Activated CD8-positive, alpha-beta T cell treated with anti-CD3 and anti-CD28 coated beads for 36 hours (primary cell): ENCODE results near the gene L3MBTL2. TPM values are rescaled to one million over a fixed set of nuclear protein-coding genes. Genes with fewer than 3 reads are reported as not detected.

Experiments used
- ATAC-seq: fragments of 200-7000 bp; cut with Tn5 transposase; one replicate; pipeline ENCODE4 v1.10.0; 2021; ENCODE audit warnings: mild to moderate bottlenecking, moderate library complexity
- CTCF ChIA-PET: fragments of 350-600 bp; sonication (Branson Sonifier 250); formaldehyde crosslinking; loops from one replicate; lab custom pipeline; 2021; ENCODE audit warnings: antibody characterized with exemption; lab: Charles Lee
- POLR2A ChIA-PET: fragments of 350-600 bp; sonication (Branson Sonifier 250); formaldehyde crosslinking; loops from one replicate; lab custom pipeline; 2021; ENCODE audit warnings: antibody characterized with exemption; lab: Charles Lee
- DNase-seq: peaks from one replicate; pipeline ENCODE4 v3.0.0-alpha.2; 2020
- H3K27ac Mint-ChIP-seq: one replicate; pipeline ENCODE4 v1.8.0; 2021; ENCODE audit warnings: mild to moderate bottlenecking, mixed read lengths
- H3K27me3 Mint-ChIP-seq: one replicate; pipeline ENCODE4 v1.8.0; 2021; ENCODE audit warnings: mixed read lengths
- H3K36me3 Mint-ChIP-seq: one replicate; pipeline ENCODE4 v1.8.0; 2021; ENCODE audit warnings: low read depth, mixed read lengths
- H3K4me1 Mint-ChIP-seq: one replicate; pipeline ENCODE4 v1.8.0; 2021; ENCODE audit warnings: low read depth, mixed read lengths
- H3K4me3 Mint-ChIP-seq: one replicate; pipeline ENCODE4 v1.8.0; 2021; ENCODE audit warnings: mild to moderate bottlenecking, moderate library complexity, mixed read lengths
- H3K9me3 Mint-ChIP-seq: one replicate; pipeline ENCODE4 v1.8.0; 2021; ENCODE audit warnings: mixed read lengths
- intact Hi-C: fragments of 100-400 bp; cut with micrococcal nuclease; formaldehyde crosslinking; loops from one replicate; pipeline ENCODE4 v1.10.0; 2022
- total RNA-seq, 2 experiments: library from RNA; stranded (reverse); gene quantifications; one replicate each; pipeline ENCODE4 v1.2.3, GENCODE V29; 2021
- TF ChIP-seq, protein P1 (sequence below): fragments of 200-600 bp; IDR thresholded peaks from one replicate; pipeline ENCODE4 v1.8.0; 2022; ENCODE audit warnings: antibody characterized with exemption, mild to moderate bottlenecking

Gene L3MBTL2
- total RNA-seq, 2 experiments from 2014 or later: 25.6 to 28.3 TPM

DNA sequence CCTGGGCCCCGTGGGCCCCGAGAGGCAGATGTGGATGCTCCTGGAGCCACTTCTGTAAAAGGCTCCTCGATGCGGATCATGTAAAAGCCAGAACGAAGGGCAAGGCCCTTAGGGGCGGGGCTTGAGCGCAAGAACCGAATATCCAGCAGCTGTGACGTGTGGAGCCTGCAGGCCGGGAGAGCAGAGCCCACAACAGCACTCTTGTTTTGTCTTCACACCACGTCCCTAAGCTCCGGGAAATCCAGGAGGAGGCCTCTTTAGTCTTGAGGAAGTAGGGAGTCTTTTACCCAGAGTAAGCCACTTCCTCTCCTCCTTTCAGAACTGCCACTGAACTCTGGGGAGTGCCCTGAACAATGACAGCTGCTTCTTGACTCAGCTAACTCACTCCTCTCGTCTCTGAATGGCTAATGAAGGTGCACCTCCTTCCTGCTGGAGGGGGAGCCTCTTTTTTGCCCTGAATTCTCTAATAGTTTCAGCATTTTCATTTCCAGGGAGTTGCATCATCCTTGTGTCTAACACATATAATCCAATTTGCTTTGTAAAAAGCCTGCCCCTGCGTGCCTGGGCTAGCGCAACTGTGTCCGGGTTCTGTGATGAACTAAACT lies 12.5 kb downstream of the L3MBTL2 start:
- Mint-ChIP-seq H3K9me3 (no peaks in the 10 kb centered on the region), H3K36me3 (peaks cover 55% of the 10 kb centered on the region), H3K27ac (peak overlapping the region; percentile 84), H3K27me3 (no peaks in the 10 kb centered on the region), H3K4me3 (peak overlapping the region; percentile 51), H3K4me1 (peaks cover 23% of the 10 kb centered on the region)
- ATAC-seq (peak; percentile 99), DNase-seq (peak; percentile 65)
- ChIA-PET POLR2A (interaction anchor here (0.9 to 1.5 kb wide), 7 partner anchors 8 to 66 kb away, joined by 3 to 6 read pairs (median 3); no protein-coding TSS in a partner anchor), CTCF (interaction anchor here (1.0 to 4.0 kb wide), 3 partner anchors 19 to 294 kb away, joined by 3 to 19 read pairs (median 4); no protein-coding TSS in a partner anchor)
- TF ChIP-seq, protein P1, sequence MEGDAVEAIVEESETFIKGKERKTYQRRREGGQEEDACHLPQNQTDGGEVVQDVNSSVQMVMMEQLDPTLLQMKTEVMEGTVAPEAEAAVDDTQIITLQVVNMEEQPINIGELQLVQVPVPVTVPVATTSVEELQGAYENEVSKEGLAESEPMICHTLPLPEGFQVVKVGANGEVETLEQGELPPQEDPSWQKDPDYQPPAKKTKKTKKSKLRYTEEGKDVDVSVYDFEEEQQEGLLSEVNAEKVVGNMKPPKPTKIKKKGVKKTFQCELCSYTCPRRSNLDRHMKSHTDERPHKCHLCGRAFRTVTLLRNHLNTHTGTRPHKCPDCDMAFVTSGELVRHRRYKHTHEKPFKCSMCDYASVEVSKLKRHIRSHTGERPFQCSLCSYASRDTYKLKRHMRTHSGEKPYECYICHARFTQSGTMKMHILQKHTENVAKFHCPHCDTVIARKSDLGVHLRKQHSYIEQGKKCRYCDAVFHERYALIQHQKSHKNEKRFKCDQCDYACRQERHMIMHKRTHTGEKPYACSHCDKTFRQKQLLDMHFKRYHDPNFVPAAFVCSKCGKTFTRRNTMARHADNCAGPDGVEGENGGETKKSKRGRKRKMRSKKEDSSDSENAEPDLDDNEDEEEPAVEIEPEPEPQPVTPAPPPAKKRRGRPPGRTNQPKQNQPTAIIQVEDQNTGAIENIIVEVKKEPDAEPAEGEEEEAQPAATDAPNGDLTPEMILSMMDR: no peak
- intact Hi-C loops: no loop called here

- Mint-ChIP-seq H3K4me3 (no peak overlapping the region), H3K4me1 (peaks cover 4% of the 10 kb centered on the region), H3K27me3 (no peaks in the 10 kb centered on the region), H3K27ac (no peak overlapping the region), H3K36me3 (peaks cover 34% of the 10 kb centered on the region), H3K9me3 (no peaks in the 10 kb centered on the region)
- ATAC-seq (no peak), DNase-seq (no peak)
- intact Hi-C loops: no loop called here
- CTCF ChIA-PET: interaction anchor here (0.8 to 1.0 kb wide), 2 partner anchors 15 to 301 kb away, joined by 3 to 4 read pairs; no protein-coding TSS in a partner anchor
- POLR2A ChIA-PET: interaction anchor here (1.1 to 2.3 kb wide), 3 partner anchors 8 to 16 kb away, joined by 3 to 8 read pairs (median 3); no protein-coding TSS in a partner anchor
- TF ChIP-seq, protein P1: no peak
These were observed 17.9 kb downstream of the L3MBTL2 start for GRCh38 chr22:41222846-41223507.

DNA sequence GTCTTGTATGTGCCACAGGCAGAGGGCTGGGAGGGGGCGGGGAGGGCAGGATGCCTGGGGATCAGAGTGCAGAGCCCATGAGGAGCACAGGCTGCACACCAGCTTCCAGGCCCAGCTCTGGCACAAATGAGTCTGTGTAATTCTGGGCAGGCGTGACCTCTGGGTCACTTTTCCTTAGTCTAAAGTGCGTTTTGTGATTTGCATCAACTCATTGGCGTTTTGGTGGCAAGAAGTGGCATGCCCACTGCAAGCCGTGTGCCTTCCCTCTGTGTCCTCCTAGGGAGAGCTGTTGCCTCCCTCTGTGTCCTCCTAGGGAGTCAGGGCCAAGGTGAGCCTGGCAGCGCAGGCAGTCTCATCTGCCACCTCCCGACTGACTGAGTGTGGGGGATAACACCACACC lies 18.4 kb downstream of the L3MBTL2 start:
- peaks cover 3% of the 10 kb centered on the region for H3K4me1 Mint-ChIP-seq
- TF ChIP-seq, protein P1: no peak
- no peak overlapping the region for H3K27ac Mint-ChIP-seq
- ATAC-seq: no peak
- ChIA-PET CTCF (interaction anchor here (1.0 kb wide), 1 partner anchor 15 kb away, joined by 4 read pairs; no protein-coding TSS in a partner anchor), POLR2A (interaction anchor here (1.1 to 2.3 kb wide), 3 partner anchors 8 to 15 kb away, joined by 3 to 8 read pairs (median 3); no protein-coding TSS in a partner anchor)
- intact Hi-C loops: no loop called here
- H3K4me3 Mint-ChIP-seq: no peak overlapping the region
- DNase-seq: no peak
- peaks cover 35% of the 10 kb centered on the region for H3K36me3 Mint-ChIP-seq
- H3K9me3 Mint-ChIP-seq: no peaks in the 10 kb centered on the region
- no peaks in the 10 kb centered on the region for H3K27me3 Mint-ChIP-seq

DNA sequence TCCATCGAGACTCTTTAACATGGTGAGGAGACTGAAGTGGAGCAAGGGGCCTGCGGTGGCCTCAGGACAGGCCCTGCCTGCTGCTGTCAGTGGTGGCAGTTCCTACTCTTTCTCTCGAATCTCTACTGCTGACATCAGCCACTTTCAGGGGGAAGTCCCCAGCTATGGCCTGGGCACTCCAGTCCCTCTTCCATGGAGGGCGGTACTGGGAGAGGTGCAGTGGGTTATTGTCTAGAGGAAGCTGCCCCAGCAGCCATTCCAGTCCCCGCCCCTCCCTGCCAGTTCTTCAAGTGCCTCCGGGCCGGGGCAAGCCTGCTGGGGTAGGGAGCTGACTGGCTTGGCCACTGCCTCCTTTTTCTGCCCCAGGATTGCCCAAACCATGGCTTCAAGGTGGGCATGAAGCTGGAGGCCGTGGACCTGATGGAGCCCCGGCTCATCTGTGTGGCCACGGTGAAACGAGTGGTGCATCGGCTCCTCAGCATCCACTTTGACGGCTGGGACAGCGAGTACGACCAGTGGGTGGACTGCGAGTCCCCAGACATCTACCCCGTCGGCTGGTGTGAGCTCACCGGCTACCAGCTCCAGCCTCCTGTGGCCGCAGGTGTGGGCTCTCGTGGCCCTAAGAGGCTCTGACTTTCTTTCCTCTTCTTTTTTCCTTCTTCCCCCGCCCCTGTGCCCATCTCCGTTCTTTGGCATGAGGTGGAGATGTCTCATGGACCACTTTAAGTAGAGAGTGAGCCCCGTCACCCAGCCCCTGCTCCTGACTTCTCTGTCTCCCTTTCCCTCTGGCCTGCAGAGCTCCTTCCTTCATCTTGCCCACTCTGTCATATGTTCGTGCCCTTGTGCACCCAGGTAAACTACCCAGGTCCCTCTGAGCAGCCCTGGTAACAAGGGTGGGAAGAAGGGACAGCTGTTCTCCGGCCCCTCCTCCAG lies 21.9 kb downstream of the L3MBTL2 start:
- ATAC-seq (no peak), DNase-seq (no peak)
- CTCF ChIA-PET: interaction anchor here (4.0 kb wide), 1 partner anchor 11 kb away, joined by 15 read pairs; no protein-coding TSS in a partner anchor
- Mint-ChIP-seq H3K36me3 (peaks cover 28% of the 10 kb centered on the region), H3K4me3 (no peak overlapping the region), H3K9me3 (no peaks in the 10 kb centered on the region), H3K27me3 (no peaks in the 10 kb centered on the region), H3K27ac (no peak overlapping the region), H3K4me1 (no peaks in the 10 kb centered on the region)
- POLR2A ChIA-PET: interaction anchor here (0.6 to 1.2 kb wide), 2 partner anchors 10 to 13 kb away, joined by 3 to 4 read pairs; no protein-coding TSS in a partner anchor
- intact Hi-C loops: no loop called here
- TF ChIP-seq, protein P1: no peak
